ENCODE data around the gene REELD1. TPM values are rescaled to one million over a fixed set of nuclear protein-coding genes. Genes with fewer than 3 reads are reported as not detected.

Gene REELD1
- total and polyA plus RNA-seq, 9 of the 15 experiments (the other 6 are each of a cell fraction or from before 2014, with no cell fraction given): not detected

DNA sequence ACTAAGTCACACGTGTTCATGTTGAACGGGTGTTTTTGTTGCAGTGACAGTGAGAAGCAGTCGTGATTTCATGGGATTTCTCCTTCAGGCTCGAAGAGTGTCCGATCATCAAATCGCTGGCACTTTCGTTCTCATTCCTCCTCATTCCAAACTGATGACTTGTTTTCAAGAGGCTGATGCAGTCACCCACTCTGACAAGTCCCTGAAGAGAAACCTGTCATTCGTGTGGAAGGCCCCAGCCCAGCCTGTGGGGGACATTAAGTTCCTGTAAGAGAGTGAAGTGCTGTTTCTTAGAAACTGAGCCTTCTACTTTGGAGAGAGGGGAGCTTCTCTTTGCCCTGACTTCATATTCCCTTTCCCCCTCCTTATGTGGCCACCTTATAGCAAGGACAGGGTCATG is 8.0 kb downstream of the REELD1 start (continued):
- TF ChIP-seq ZNF3 (CRISPR knock-in tag; IDR thresholded peaks at IDR 0.05): no peak
- TF ChIP-seq THRAP3 (IDR thresholded peaks at IDR 0.05; ENCODE audit: borderline replicate concordance): no peak
- TF ChIP-seq NR3C1 (CRISPR knock-in tag; IDR thresholded peaks at IDR 0.05): no peak
- TF ChIP-seq, protein P1, sequence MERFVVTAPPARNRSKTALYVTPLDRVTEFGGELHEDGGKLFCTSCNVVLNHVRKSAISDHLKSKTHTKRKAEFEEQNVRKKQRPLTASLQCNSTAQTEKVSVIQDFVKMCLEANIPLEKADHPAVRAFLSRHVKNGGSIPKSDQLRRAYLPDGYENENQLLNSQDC (CRISPR knock-in tag; IDR thresholded peaks at IDR 0.05): no peak
- no peak for TF ChIP-seq TAF15 (IDR thresholded peaks at IDR 0.05; ENCODE audit: low read depth, low read length)

- H3K27me3 ChIP-seq (ENCODE audit: control insufficient read depth in 2 of 2, insufficient read depth in 2 of 2, low read length in 2 of 2): peaks cover 4 to 24% of the 10 kb centered on the region in 2 experiments
- no peaks in the 10 kb centered on the region for H3K9me1 ChIP-seq (ENCODE audit: control insufficient read depth, insufficient read depth, low read length)
- WGBS (ENCODE audit: insufficient coverage, low coverage, missing lambda C conversion rate): 1% methylated on average over 8 of the region's 8 CpGs
- H3K36me3 ChIP-seq (ENCODE audit: control insufficient read depth, insufficient read depth, low read length): no peaks in the 10 kb centered on the region
- H3K4me1 ChIP-seq (replicated peaks in 1 of 2; ENCODE audit: control insufficient read depth in 2 of 2, insufficient read depth in 2 of 2, low read length in 2 of 2): no peaks in the 10 kb centered on the region
- no peak overlapping the region for H2AFZ ChIP-seq (ENCODE audit: low read depth, low read length)
- H3K27ac ChIP-seq (ENCODE audit: extremely low read depth, low read depth, low read length): no peak overlapping the region
- H4K20me1 ChIP-seq (replicated peaks; ENCODE audit: control insufficient read depth, insufficient read depth, low read length): 0 out of 2 replicates have a peak, but pooled peaks cover 2% of the 10 kb centered on the region
- intact Hi-C loops (cut with micrococcal nuclease) (loop anchor here (10.0 kb wide), 1 partner anchor 270 kb away; no protein-coding TSS in a partner anchor), in situ Hi-C loops (cut with MboI) (no loop called here)
- ATAC-seq (no peak), FAIRE-seq (no peak), DNase-seq (ENCODE audit: extremely low read depth in 1 of 4, low spot score in 3 of 4) (no peak)
- no TSS peak for BruUV-seq (replicated peaks)
- TF ChIP-seq SAFB (IDR thresholded peaks at IDR 0.05; ENCODE audit: borderline replicate concordance, low read depth, low read length): no peak
- no peak for TF ChIP-seq KAT8 (IDR thresholded peaks at IDR 0.05; ENCODE audit: low read depth)
- no peak for TF ChIP-seq ZNF134 (CRISPR knock-in tag; conservative IDR thresholded peaks at IDR 0.05)
- TF ChIP-seq MAFK (IDR thresholded peaks at IDR 0.05; ENCODE audit: low read length): no peak
- TF ChIP-seq ZNF41 (CRISPR knock-in tag; conservative IDR thresholded peaks at IDR 0.05): no peak
- TF ChIP-seq ZFP36 (IDR thresholded peaks at IDR 0.05; ENCODE audit: low read depth, low read length, partially characterized antibody): no peak
- no peak for TF ChIP-seq ARID3B (CRISPR knock-in tag; IDR thresholded peaks at IDR 0.05; ENCODE audit: borderline replicate concordance)
- TF ChIP-seq RREB1 (CRISPR knock-in tag; IDR thresholded peaks at IDR 0.05): no peak
- no peak for TF ChIP-seq MYNN (IDR thresholded peaks at IDR 0.05)
- no peak for TF ChIP-seq MYNN (CRISPR knock-in tag; IDR thresholded peaks at IDR 0.05)
- no peak overlapping the region for H3K9ac ChIP-seq (ENCODE audit: insufficient read depth in 1 of 2, low read depth in 2 of 2, low read length in 2 of 2)
- CTCF ChIA-PET (ENCODE audit: low intra/inter-chr PET ratio): no interaction called here
- H3K79me2 ChIP-seq (ENCODE audit: control insufficient read depth, insufficient read depth, low read length): no peaks in the 10 kb centered on the region
- H3K4me2 ChIP-seq (ENCODE audit: insufficient read depth, low read length): no peak overlapping the region
- POLR2A ChIA-PET: no interaction called here
- no peaks in the 10 kb centered on the region for H3K9me3 ChIP-seq (replicated peaks; ENCODE audit: control insufficient read depth, insufficient read depth, low read depth, low read length)
- H3K4me3 ChIP-seq: no peak overlapping the region
These were observed 10.1 kb downstream of the REELD1 start for GRCh38 chr4:146224326-146224966.

Measured in K562 (cell line).